ENCODE results near the gene MAB21L3. TPM values are rescaled to one million over a fixed set of nuclear protein-coding genes. Genes with fewer than 3 reads are reported as not detected.

Gene MAB21L3
- total RNA-seq, 1 experiment from 2014 or later, result not detected

GRCh38 chr1:116159611-116160010 lies 48.4 kb downstream of the MAB21L3 start:
- Histone ChIP-seq H2BK12ac (ENCODE audit: insufficient read length, low read depth, low read length) (no peak overlapping the region), H2BK15ac (ENCODE audit: low read depth, low read length) (no peak overlapping the region), H4K5ac (ENCODE audit: insufficient read length, low read depth, low read length) (no peak overlapping the region), H3K56ac (ENCODE audit: insufficient read length, low read depth, low read length) (no peak overlapping the region), H2BK5ac (ENCODE audit: insufficient read length, low read length) (no peak overlapping the region), H3K27me3 (ENCODE audit: insufficient read depth, low read length) (no peaks in the 10 kb centered on the region), H2AFZ (ENCODE audit: low read length) (no peak overlapping the region), H3K79me1 (ENCODE audit: insufficient read depth, low read depth, low read length, poor library complexity, severe bottlenecking) (no peaks in the 10 kb centered on the region), H3K9me3 (ENCODE audit: control insufficient read depth, low read depth, low read length) (no peaks in the 10 kb centered on the region), H3K23ac (ENCODE audit: insufficient read length, low read depth, low read length) (no peak overlapping the region), H4K8ac (replicated peaks; ENCODE audit: insufficient read length, low read depth, low read length) (no peak overlapping the region), H3T11ph (ENCODE audit: low read length) (no peak overlapping the region), H2AK5ac (ENCODE audit: insufficient read length, low read length) (no peak overlapping the region), H3K14ac (ENCODE audit: insufficient read depth, low read length) (no peak overlapping the region), H3K27ac (ENCODE audit: insufficient read length, low read depth, low read length) (no peak overlapping the region), H4K91ac (ENCODE audit: insufficient read length, low read depth, low read length) (no peak overlapping the region), H3K23me2 (ENCODE audit: insufficient read length, low read depth, low read length, poor library complexity, severe bottlenecking) (no peaks in the 10 kb centered on the region), H2BK20ac (ENCODE audit: low read depth, low read length, poor library complexity, severe bottlenecking) (no peak overlapping the region), H3K79me2 (ENCODE audit: insufficient read depth, low read length) (no peaks in the 10 kb centered on the region), H3K4me2 (ENCODE audit: insufficient read depth, insufficient read length, low read length) (no peak overlapping the region), H4K20me1 (ENCODE audit: control insufficient read depth, insufficient read depth, insufficient read length) (no peaks in the 10 kb centered on the region), H3K9ac (ENCODE audit: extremely low read depth, insufficient read length, low read length) (no peak overlapping the region), H3K4ac (ENCODE audit: low read depth, low read length) (no peak overlapping the region), H3K18ac (ENCODE audit: insufficient read length, low read depth, low read length) (no peak overlapping the region), H2BK120ac (ENCODE audit: low read depth, low read length, poor library complexity, severe bottlenecking) (no peak overlapping the region), H3K4me1 (ENCODE audit: insufficient read depth, low read length) (no peaks in the 10 kb centered on the region)
- DNase-seq, result no peak
- no CpG with 5 or more reads among the region's 1 CpG for WGBS (ENCODE audit: extremely low coverage, insufficient read length, low lambda C conversion rate)
- peaks cover 7 to 11% of the 10 kb centered on the region in 2 experiments; a peak in 3 of 4 replicates for H3K4me1 Mint-ChIP-seq
- peaks cover 6% of the 10 kb centered on the region for H3K27me3 Mint-ChIP-seq (ENCODE audit: low read depth)
- TF ChIP-seq, protein P1, sequence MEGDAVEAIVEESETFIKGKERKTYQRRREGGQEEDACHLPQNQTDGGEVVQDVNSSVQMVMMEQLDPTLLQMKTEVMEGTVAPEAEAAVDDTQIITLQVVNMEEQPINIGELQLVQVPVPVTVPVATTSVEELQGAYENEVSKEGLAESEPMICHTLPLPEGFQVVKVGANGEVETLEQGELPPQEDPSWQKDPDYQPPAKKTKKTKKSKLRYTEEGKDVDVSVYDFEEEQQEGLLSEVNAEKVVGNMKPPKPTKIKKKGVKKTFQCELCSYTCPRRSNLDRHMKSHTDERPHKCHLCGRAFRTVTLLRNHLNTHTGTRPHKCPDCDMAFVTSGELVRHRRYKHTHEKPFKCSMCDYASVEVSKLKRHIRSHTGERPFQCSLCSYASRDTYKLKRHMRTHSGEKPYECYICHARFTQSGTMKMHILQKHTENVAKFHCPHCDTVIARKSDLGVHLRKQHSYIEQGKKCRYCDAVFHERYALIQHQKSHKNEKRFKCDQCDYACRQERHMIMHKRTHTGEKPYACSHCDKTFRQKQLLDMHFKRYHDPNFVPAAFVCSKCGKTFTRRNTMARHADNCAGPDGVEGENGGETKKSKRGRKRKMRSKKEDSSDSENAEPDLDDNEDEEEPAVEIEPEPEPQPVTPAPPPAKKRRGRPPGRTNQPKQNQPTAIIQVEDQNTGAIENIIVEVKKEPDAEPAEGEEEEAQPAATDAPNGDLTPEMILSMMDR (conservative IDR thresholded peaks at IDR 0.05), result no peak
- no peaks in the 10 kb centered on the region; a peak in 1 of 7 replicates for H3K36me3 Mint-ChIP-seq (ENCODE audit: insufficient read depth in 1 of 3, low read depth in 3 of 3)
- peaks cover 0 to 2% of the 10 kb centered on the region in 2 experiments; a peak in 2 of 5 replicates for H3K9me3 Mint-ChIP-seq
- no peak overlapping the region for H3K4me3 Mint-ChIP-seq
- H3K27ac Mint-ChIP-seq, result no peak overlapping the region
